ENCODE data around the gene BAIAP2. TPM values are rescaled to one million over a fixed set of nuclear protein-coding genes. Genes with fewer than 3 reads are reported as not detected.

BAIAP2 gene
- total RNA-seq, 2 experiments from 2014 or later, result 3.3 to 3.6 TPM

- no peaks in the 10 kb centered on the region for H3K36me3 Mint-ChIP-seq
- ChIA-PET POLR2A (no interaction called here), CTCF (interaction anchor here (0.6 to 3.8 kb wide), 4 partner anchors 54 to 670 kb away, joined by 3 to 27 read pairs (median 4); no protein-coding TSS in a partner anchor)
- DNase-seq, result no peak
- peaks cover 46% of the 10 kb centered on the region for H3K4me1 Mint-ChIP-seq (ENCODE audit: low read depth)
- no peaks in the 10 kb centered on the region for H3K27me3 Mint-ChIP-seq
- intact Hi-C loops (cut with micrococcal nuclease), result loop anchor here (1.0 to 10.0 kb wide), 2 partner anchors 73 to 842 kb away; no protein-coding TSS in a partner anchor
- no peaks in the 10 kb centered on the region for H3K9me3 Mint-ChIP-seq
- no peak overlapping the region for H3K4me3 Mint-ChIP-seq
- H3K27ac Mint-ChIP-seq, result no peak overlapping the region
These were observed 61.8 kb downstream of the BAIAP2 start for GRCh38 chr17:81096741-81097133.

- DNase-seq, result peak; percentile 75
- Mint-ChIP-seq H3K27ac (no peak overlapping the region), H3K9me3 (no peaks in the 10 kb centered on the region), H3K4me1 (ENCODE audit: low read depth) (peaks cover 45% of the 10 kb centered on the region), H3K4me3 (no peak overlapping the region), H3K36me3 (no peaks in the 10 kb centered on the region), H3K27me3 (no peaks in the 10 kb centered on the region)
- ChIA-PET CTCF (interaction anchor here (0.6 to 3.8 kb wide), 11 partner anchors 55 to 670 kb away, joined by 3 to 27 read pairs (median 3); no protein-coding TSS in a partner anchor), POLR2A (interaction anchor here (0.6 to 0.8 kb wide), 2 partner anchors 9 to 62 kb away, joined by 3 read pairs; no protein-coding TSS in a partner anchor)
- intact Hi-C loops (cut with micrococcal nuclease), result loop anchor here (1.0 to 10.0 kb wide), 2 partner anchors 74 to 843 kb away; no protein-coding TSS in a partner anchor
These were observed 62.4 kb downstream of the BAIAP2 start for GRCh38 chr17:81097134-81097942.

- no peaks in the 10 kb centered on the region for H3K27me3 Mint-ChIP-seq
- H3K36me3 Mint-ChIP-seq, result no peaks in the 10 kb centered on the region
- H3K9me3 Mint-ChIP-seq, result no peaks in the 10 kb centered on the region
- intact Hi-C loops (cut with micrococcal nuclease), result loop anchor here (1.0 to 10.0 kb wide), 2 partner anchors 75 to 843 kb away; no protein-coding TSS in a partner anchor
- H3K4me3 Mint-ChIP-seq, result no peak overlapping the region
- ChIA-PET POLR2A (interaction anchor here (0.6 to 0.8 kb wide), 2 partner anchors 10 to 63 kb away, joined by 3 read pairs; no protein-coding TSS in a partner anchor), CTCF (interaction anchor here (0.6 to 3.2 kb wide), 8 partner anchors 72 to 474 kb away, joined by 3 to 19 read pairs (median 4); no protein-coding TSS in a partner anchor)
- peaks cover 44% of the 10 kb centered on the region for H3K4me1 Mint-ChIP-seq (ENCODE audit: low read depth)
- H3K27ac Mint-ChIP-seq, result no peak overlapping the region
- DNase-seq, result peak; percentile 52
These were observed 63.0 kb downstream of the BAIAP2 start for GRCh38 chr17:81097943-81098308.

- H3K27me3 Mint-ChIP-seq, result no peaks in the 10 kb centered on the region
- H3K4me1 Mint-ChIP-seq (ENCODE audit: low read depth), result peaks cover 34% of the 10 kb centered on the region
- no peak for DNase-seq
- no peaks in the 10 kb centered on the region for H3K36me3 Mint-ChIP-seq
- H3K27ac Mint-ChIP-seq, result no peak overlapping the region
- no peaks in the 10 kb centered on the region for H3K9me3 Mint-ChIP-seq
- intact Hi-C loops (cut with micrococcal nuclease), result loop anchor here (10.0 kb wide), 1 partner anchor 845 kb away; no protein-coding TSS in a partner anchor
- H3K4me3 Mint-ChIP-seq, result no peak overlapping the region
- ChIA-PET CTCF (interaction anchor here (3.2 kb wide), 1 partner anchor 76 kb away, joined by 19 read pairs; no protein-coding TSS in a partner anchor), POLR2A (no interaction called here)
These were observed 64.9 kb downstream of the BAIAP2 start for GRCh38 chr17:81099888-81100287.

- intact Hi-C loops (cut with micrococcal nuclease), result loop anchor here (1.0 kb wide), 1 partner anchor 77 kb away; no protein-coding TSS in a partner anchor
These were observed 65.7 kb downstream of the BAIAP2 start for GRCh38 chr17:81100668-81101067.

GRCh38 chr17:81101614-81102306 is 66.8 kb downstream of the BAIAP2 start:
- H3K27me3 Mint-ChIP-seq, result no peaks in the 10 kb centered on the region
- H3K36me3 Mint-ChIP-seq, result no peaks in the 10 kb centered on the region
- peak; percentile 91 for DNase-seq
- ChIA-PET CTCF (interaction anchor here (0.6 to 5.5 kb wide), 28 partner anchors 9 to 675 kb away, joined by 3 to 87 read pairs (median 4); partner anchors contain the start of gene NDUFAF8), POLR2A (no interaction called here)
- no peak overlapping the region for H3K27ac Mint-ChIP-seq
- H3K4me3 Mint-ChIP-seq, result no peak overlapping the region
- intact Hi-C loops (cut with micrococcal nuclease), result loop anchor here (1.0 kb wide), 1 partner anchor 78 kb away; no protein-coding TSS in a partner anchor
- no peaks in the 10 kb centered on the region for H3K9me3 Mint-ChIP-seq
- peaks cover 15% of the 10 kb centered on the region for H3K4me1 Mint-ChIP-seq (ENCODE audit: low read depth)

More at GRCh38 chr17:81100668-81101067, 65.7 kb downstream of the BAIAP2 start:
- Mint-ChIP-seq H3K4me3 (no peak overlapping the region), H3K36me3 (no peaks in the 10 kb centered on the region), H3K27ac (no peak overlapping the region), H3K9me3 (no peaks in the 10 kb centered on the region), H3K4me1 (ENCODE audit: low read depth) (peaks cover 26% of the 10 kb centered on the region), H3K27me3 (no peaks in the 10 kb centered on the region)
- no peak for DNase-seq
- CTCF ChIA-PET, result interaction anchor here (3.2 kb wide), 1 partner anchor 77 kb away, joined by 19 read pairs; no protein-coding TSS in a partner anchor
- POLR2A ChIA-PET, result no interaction called here

GRCh38 chr17:81102352-81102751 is 67.4 kb downstream of the BAIAP2 start:
- Mint-ChIP-seq H3K27ac (no peak overlapping the region), H3K4me1 (ENCODE audit: low read depth) (peaks cover 11% of the 10 kb centered on the region), H3K36me3 (no peaks in the 10 kb centered on the region), H3K9me3 (no peaks in the 10 kb centered on the region), H3K27me3 (no peaks in the 10 kb centered on the region), H3K4me3 (no peak overlapping the region)
- intact Hi-C loops (cut with micrococcal nuclease), result no loop called here
- POLR2A ChIA-PET, result no interaction called here
- DNase-seq, result no peak
- CTCF ChIA-PET, result interaction anchor here (0.7 to 5.5 kb wide), 21 partner anchors 10 to 675 kb away, joined by 3 to 87 read pairs (median 5); partner anchors contain the start of gene NDUFAF8

DNA sequence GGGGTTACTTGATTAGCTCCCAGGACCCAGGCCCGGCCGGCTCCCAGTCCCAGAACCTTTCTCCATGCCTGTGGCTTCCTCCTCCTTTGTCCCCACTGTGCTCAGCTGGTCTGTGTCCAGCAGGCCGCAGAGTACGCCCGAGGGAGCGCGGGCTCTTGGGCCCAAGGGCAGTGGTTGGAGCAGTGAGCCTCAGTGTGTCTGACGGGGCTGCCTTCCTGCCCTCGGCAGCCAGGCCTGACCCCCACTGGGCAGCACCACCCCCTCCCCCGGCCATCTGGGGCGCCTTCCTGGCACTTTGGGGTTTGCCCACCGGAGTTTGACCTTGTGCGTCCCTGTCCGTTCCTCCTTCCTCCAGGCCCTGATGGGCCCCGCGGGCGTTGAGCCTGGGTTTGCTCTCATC is 67.9 kb downstream of the BAIAP2 start:
- intact Hi-C loops (cut with micrococcal nuclease), result no loop called here
- Mint-ChIP-seq H3K4me1 (ENCODE audit: low read depth) (peaks cover 6% of the 10 kb centered on the region), H3K4me3 (no peak overlapping the region), H3K36me3 (no peaks in the 10 kb centered on the region), H3K9me3 (no peaks in the 10 kb centered on the region), H3K27me3 (no peaks in the 10 kb centered on the region), H3K27ac (no peak overlapping the region)
- no peak for DNase-seq
- POLR2A ChIA-PET, result no interaction called here
- CTCF ChIA-PET, result interaction anchor here (0.7 to 5.5 kb wide), 9 partner anchors 15 to 676 kb away, joined by 3 to 87 read pairs (median 6); no protein-coding TSS in a partner anchor

GRCh38 chr17:81103379-81103778 is 68.4 kb downstream of the BAIAP2 start:
- DNase-seq, result no peak
- H3K27ac Mint-ChIP-seq, result no peak overlapping the region
- H3K4me3 Mint-ChIP-seq, result no peak overlapping the region
- H3K4me1 Mint-ChIP-seq (ENCODE audit: low read depth), result peaks cover 1% of the 10 kb centered on the region
- H3K9me3 Mint-ChIP-seq, result no peaks in the 10 kb centered on the region
- H3K27me3 Mint-ChIP-seq, result no peaks in the 10 kb centered on the region
- ChIA-PET CTCF (interaction anchor here (0.7 to 5.5 kb wide), 4 partner anchors 63 to 676 kb away, joined by 3 to 87 read pairs (median 6); no protein-coding TSS in a partner anchor), POLR2A (no interaction called here)
- intact Hi-C loops (cut with micrococcal nuclease), result no loop called here
- no peaks in the 10 kb centered on the region for H3K36me3 Mint-ChIP-seq

GRCh38 chr17:81106716-81107115 is 71.8 kb downstream of the BAIAP2 start:
- DNase-seq, result no peak
- ChIA-PET CTCF (interaction anchor here (5.5 kb wide), 1 partner anchor 83 kb away, joined by 87 read pairs; no protein-coding TSS in a partner anchor), POLR2A (no interaction called here)
- Mint-ChIP-seq H3K27me3 (no peaks in the 10 kb centered on the region), H3K36me3 (no peaks in the 10 kb centered on the region), H3K27ac (no peak overlapping the region), H3K9me3 (no peaks in the 10 kb centered on the region), H3K4me3 (no peak overlapping the region), H3K4me1 (ENCODE audit: low read depth) (peaks cover 4% of the 10 kb centered on the region)
- intact Hi-C loops (cut with micrococcal nuclease), result no loop called here

DNA sequence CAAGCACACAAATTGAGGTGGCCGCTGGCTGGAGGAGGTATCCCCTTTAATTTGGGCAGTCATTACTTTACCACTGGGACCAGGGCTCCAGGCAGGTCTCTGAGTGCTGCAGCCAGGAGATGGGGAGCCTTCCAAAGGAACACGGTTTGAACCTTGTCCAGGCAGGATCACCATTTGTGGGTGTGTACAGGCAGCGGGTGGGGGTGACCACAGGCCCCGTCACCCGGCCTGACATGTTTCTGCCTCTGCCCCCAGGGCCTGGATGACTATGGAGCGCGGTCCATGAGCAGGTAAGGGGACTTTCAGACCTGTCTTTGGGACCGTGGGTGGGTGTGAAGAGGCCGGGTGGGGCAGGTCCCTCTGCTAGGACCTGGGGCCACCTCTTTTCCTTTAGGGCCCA is 73.3 kb downstream of the BAIAP2 start:
- H3K4me1 Mint-ChIP-seq (ENCODE audit: low read depth), result peaks cover 4% of the 10 kb centered on the region
- H3K27ac Mint-ChIP-seq, result no peak overlapping the region
- CTCF ChIA-PET, result no interaction called here
- no peaks in the 10 kb centered on the region for H3K9me3 Mint-ChIP-seq
- POLR2A ChIA-PET, result no interaction called here
- intact Hi-C loops (cut with micrococcal nuclease), result no loop called here
- no peak overlapping the region for H3K4me3 Mint-ChIP-seq
- no peaks in the 10 kb centered on the region for H3K36me3 Mint-ChIP-seq
- DNase-seq, result no peak
- no peaks in the 10 kb centered on the region for H3K27me3 Mint-ChIP-seq

DNA sequence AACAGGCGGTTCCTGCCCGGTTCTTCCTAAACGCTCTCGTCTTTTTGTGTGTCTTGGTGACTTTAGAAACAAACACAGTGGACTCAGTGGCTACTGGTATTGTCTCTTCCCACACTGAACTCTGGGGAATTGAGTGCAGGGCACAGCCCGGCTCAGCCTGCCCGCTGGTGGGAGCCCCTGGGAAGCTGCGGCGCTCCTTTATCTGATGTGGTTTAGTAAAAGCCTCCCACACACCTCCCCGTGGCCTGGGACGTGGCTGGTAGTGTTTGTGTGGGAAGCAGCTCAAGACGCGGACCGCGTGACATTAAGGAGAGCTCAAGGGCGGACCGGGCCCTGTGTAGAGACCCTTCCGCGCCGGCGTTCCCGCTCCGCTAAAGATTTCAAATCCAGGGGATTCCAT is 75.0 kb downstream of the BAIAP2 start:
- ChIA-PET CTCF (no interaction called here), POLR2A (no interaction called here)
- Mint-ChIP-seq H3K27ac (no peak overlapping the region), H3K27me3 (no peaks in the 10 kb centered on the region), H3K36me3 (no peaks in the 10 kb centered on the region), H3K9me3 (no peaks in the 10 kb centered on the region), H3K4me1 (ENCODE audit: low read depth) (peaks cover 4% of the 10 kb centered on the region), H3K4me3 (no peak overlapping the region)
- intact Hi-C loops (cut with micrococcal nuclease), result no loop called here
- DNase-seq, result no peak

All from activated CD4-positive, alpha-beta memory T cell treated with anti-CD3 and anti-CD28 coated beads for 36 hours (primary cell).